ENCODE measurements around the gene TNFAIP8. TPM values are rescaled to one million over a fixed set of nuclear protein-coding genes. Genes with fewer than 3 reads are reported as not detected.
A peak's percentile ranks its signal among the peaks of the same experiment; 100 is the strongest.

Gene TNFAIP8
- total and polyA plus RNA-seq, 2 experiments from 2014 or later, result 10.6 to 29.2 TPM

DNA sequence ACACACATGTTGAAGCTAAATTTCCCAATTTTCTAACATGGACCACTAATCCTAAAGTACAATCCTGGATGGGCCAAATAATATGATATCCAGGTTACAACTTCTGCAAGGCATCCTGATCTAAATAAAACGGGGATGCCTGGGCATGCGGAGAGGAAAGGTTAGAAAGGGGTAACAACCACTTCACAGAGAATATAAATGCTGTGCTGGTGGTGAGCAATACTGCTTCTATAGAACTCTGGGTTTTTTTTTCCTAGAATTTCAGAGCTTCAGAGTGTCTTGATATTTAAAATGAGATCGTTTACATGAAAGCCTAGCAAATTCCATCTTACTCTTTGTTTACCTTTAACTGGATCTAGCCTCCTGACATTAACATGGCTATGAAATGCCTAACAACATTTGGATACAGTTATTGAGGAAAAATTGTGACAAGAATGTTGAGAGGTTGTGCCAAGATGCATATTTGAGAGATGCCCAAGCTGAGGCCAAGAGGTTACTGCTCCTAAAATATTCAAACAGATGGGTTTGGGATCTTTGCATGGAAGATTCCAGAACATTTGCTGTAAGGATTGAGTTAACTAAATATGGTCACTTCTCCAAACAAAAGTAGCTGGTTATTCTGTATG, 22.4 kb downstream of the TNFAIP8 start:
- Histone ChIP-seq H3K27me3 (ENCODE audit: insufficient read depth) (no peaks in the 10 kb centered on the region), H3K79me2 (replicated peaks; ENCODE audit: insufficient read depth) (no peaks in the 10 kb centered on the region), H3K27ac (ENCODE audit: low read depth) (no peak overlapping the region), H3K9me2 (ENCODE audit: insufficient read depth) (no peaks in the 10 kb centered on the region), H2AFZ (no peak overlapping the region), H3K4me1 (ENCODE audit: insufficient read depth) (peaks cover 10% of the 10 kb centered on the region), H4K20me1 (replicated peaks; ENCODE audit: insufficient read depth) (no peaks in the 10 kb centered on the region), H3F3A (replicated peaks; ENCODE audit: low read depth) (no peaks in the 10 kb centered on the region), H3K36me3 (ENCODE audit: insufficient read depth) (no peaks in the 10 kb centered on the region), H3K4me2 (0 out of 2 replicates have a peak overlapping the region, but pooled peaks have one; percentile 15), H3K4me3 (no peak overlapping the region)
- Mint-ChIP-seq H3K27ac (no peak overlapping the region), H3K9me3 (no peaks in the 10 kb centered on the region), H3K4me1 (peaks cover 14% of the 10 kb centered on the region), H3K27me3 (ENCODE audit: insufficient read depth, low read depth, poor library complexity) (no peaks in the 10 kb centered on the region), H3K36me3 (ENCODE audit: low read depth) (no peaks in the 10 kb centered on the region), H3K4me3 (no peak overlapping the region)
- DNase-seq (ENCODE audit: low spot score) (no peak), ATAC-seq (no peak)
- peak; percentile 5; the same call in 1 of the 2 replicates for TF ChIP-seq NANOG (IDR thresholded peaks at IDR 0.05; ENCODE audit: borderline replicate concordance)
- no peak for TF ChIP-seq ZNF462 (CRISPR knock-in tag; IDR thresholded peaks at IDR 0.05)
- no peak for TF ChIP-seq POLR2AphosphoS5 (IDR thresholded peaks at IDR 0.05; ENCODE audit: low read depth)
- no peak for TF ChIP-seq CREB1 (CRISPR knock-in tag; IDR thresholded peaks at IDR 0.05; ENCODE audit: low read depth)

GRCh38 chr5:119379096-119379495, 23.3 kb downstream of the TNFAIP8 start:
- H4K20me1 ChIP-seq (replicated peaks; ENCODE audit: insufficient read depth), result no peaks in the 10 kb centered on the region
- Mint-ChIP-seq H3K27ac (no peak overlapping the region), H3K4me1 (peaks cover 16% of the 10 kb centered on the region), H3K4me3 (no peak overlapping the region), H3K9me3 (no peaks in the 10 kb centered on the region), H3K27me3 (ENCODE audit: insufficient read depth, low read depth, poor library complexity) (no peaks in the 10 kb centered on the region), H3K36me3 (ENCODE audit: low read depth) (no peaks in the 10 kb centered on the region)
- no peak overlapping the region for H2AFZ ChIP-seq
- H3K9me2 ChIP-seq (ENCODE audit: insufficient read depth), result no peaks in the 10 kb centered on the region
- no peak overlapping the region for H3K4me2 ChIP-seq
- no peaks in the 10 kb centered on the region for H3K79me2 ChIP-seq (replicated peaks; ENCODE audit: insufficient read depth)
- H3K36me3 ChIP-seq (ENCODE audit: insufficient read depth), result no peaks in the 10 kb centered on the region
- no peak overlapping the region for H3K4me3 ChIP-seq
- no peak for DNase-seq (ENCODE audit: low spot score)
- no peaks in the 10 kb centered on the region for H3K27me3 ChIP-seq (ENCODE audit: insufficient read depth)
- no peak overlapping the region for H3K27ac ChIP-seq (ENCODE audit: low read depth)
- ATAC-seq, result no peak
- H3K4me1 ChIP-seq (ENCODE audit: insufficient read depth), result peaks cover 10% of the 10 kb centered on the region
- no peaks in the 10 kb centered on the region for H3F3A ChIP-seq (replicated peaks; ENCODE audit: low read depth)
- TF ChIP-seq, protein P1, sequence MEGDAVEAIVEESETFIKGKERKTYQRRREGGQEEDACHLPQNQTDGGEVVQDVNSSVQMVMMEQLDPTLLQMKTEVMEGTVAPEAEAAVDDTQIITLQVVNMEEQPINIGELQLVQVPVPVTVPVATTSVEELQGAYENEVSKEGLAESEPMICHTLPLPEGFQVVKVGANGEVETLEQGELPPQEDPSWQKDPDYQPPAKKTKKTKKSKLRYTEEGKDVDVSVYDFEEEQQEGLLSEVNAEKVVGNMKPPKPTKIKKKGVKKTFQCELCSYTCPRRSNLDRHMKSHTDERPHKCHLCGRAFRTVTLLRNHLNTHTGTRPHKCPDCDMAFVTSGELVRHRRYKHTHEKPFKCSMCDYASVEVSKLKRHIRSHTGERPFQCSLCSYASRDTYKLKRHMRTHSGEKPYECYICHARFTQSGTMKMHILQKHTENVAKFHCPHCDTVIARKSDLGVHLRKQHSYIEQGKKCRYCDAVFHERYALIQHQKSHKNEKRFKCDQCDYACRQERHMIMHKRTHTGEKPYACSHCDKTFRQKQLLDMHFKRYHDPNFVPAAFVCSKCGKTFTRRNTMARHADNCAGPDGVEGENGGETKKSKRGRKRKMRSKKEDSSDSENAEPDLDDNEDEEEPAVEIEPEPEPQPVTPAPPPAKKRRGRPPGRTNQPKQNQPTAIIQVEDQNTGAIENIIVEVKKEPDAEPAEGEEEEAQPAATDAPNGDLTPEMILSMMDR (conservative IDR thresholded peaks at IDR 0.05; ENCODE audit: low read depth in 2 of 2), result no peak
- TF ChIP-seq EZH2 (IDR thresholded peaks at IDR 0.05; ENCODE audit: low read depth, unreplicated experiment) (no peak), EZH2phosphoT487 (IDR thresholded peaks at IDR 0.05; ENCODE audit: unreplicated experiment) (no peak)
- TF ChIP-seq, protein P2, sequence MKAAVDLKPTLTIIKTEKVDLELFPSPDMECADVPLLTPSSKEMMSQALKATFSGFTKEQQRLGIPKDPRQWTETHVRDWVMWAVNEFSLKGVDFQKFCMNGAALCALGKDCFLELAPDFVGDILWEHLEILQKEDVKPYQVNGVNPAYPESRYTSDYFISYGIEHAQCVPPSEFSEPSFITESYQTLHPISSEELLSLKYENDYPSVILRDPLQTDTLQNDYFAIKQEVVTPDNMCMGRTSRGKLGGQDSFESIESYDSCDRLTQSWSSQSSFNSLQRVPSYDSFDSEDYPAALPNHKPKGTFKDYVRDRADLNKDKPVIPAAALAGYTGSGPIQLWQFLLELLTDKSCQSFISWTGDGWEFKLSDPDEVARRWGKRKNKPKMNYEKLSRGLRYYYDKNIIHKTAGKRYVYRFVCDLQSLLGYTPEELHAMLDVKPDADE (IDR thresholded peaks at IDR 0.05), result no peak

Measured in GM23338 (cell line).